Activated B cell treated with CpG ODN at 0.5 μM for 24 hours (primary cell): ENCODE measurements around the gene KRTAP5-2. TPM values are rescaled to one million over a fixed set of nuclear protein-coding genes. Genes with fewer than 3 reads are reported as not detected.
"Not testable (repeated sequence)": the region's sequence is repeated elsewhere in the genome, so short reads cannot be mapped to it uniquely, and the experiment has no call there.

ENCODE experiments used
- ATAC-seq: fragments of 200-7000 bp; cut with Tn5 transposase; one replicate; pipeline ENCODE4 v1.10.0; 2021; ENCODE audit warnings: low read depth, mild to moderate bottlenecking, moderate library complexity
- CTCF ChIA-PET: fragments of 350-600 bp; sonication (Branson Sonifier 250); formaldehyde crosslinking; loops from one replicate; lab custom pipeline; 2021; ENCODE audit warnings: antibody characterized with exemption; lab: Charles Lee
- POLR2A ChIA-PET: fragments of 350-600 bp; sonication (Branson Sonifier 250); formaldehyde crosslinking; loops from one replicate; lab custom pipeline; 2021; ENCODE audit warnings: antibody characterized with exemption; lab: Charles Lee
- DNase-seq: peaks from one replicate; pipeline ENCODE4 v3.0.0; 2022
- H3K27ac Mint-ChIP-seq: one replicate; pipeline ENCODE4 v1.8.0; 2020; ENCODE audit warnings: mixed read lengths
- H3K27me3 Mint-ChIP-seq: one replicate; pipeline ENCODE4 v1.8.0; 2021; ENCODE audit warnings: mixed read lengths
- H3K36me3 Mint-ChIP-seq: one replicate; pipeline ENCODE4 v1.8.0; 2021; ENCODE audit warnings: low read depth, mixed read lengths
- H3K4me1 Mint-ChIP-seq: one replicate; pipeline ENCODE4 v1.8.0; 2021; ENCODE audit warnings: mixed read lengths
- H3K4me3 Mint-ChIP-seq: one replicate; pipeline ENCODE4 v1.8.0; 2020; ENCODE audit warnings: mild to moderate bottlenecking, mixed read lengths
- H3K9me3 Mint-ChIP-seq: one replicate; pipeline ENCODE4 v1.8.0; 2020; ENCODE audit warnings: mixed read lengths
- CTCF ChIP-seq: fragments of 200-600 bp; IDR thresholded peaks from one replicate; pipeline ENCODE4 v1.8.0; 2022; ENCODE audit warnings: antibody characterized with exemption, mild to moderate bottlenecking
- intact Hi-C: fragments of 100-400 bp; cut with micrococcal nuclease; formaldehyde crosslinking; loops from one replicate; pipeline ENCODE4 v1.15.1; 2024
- total RNA-seq: library from RNA; stranded (reverse); gene quantifications from 2 replicates; pipeline ENCODE4 v1.2.3, GENCODE V29; 2022

KRTAP5-2 gene
- total RNA-seq, 1 donor from 2014 or later = not detected

- CTCF ChIA-PET = no interaction called here
- ATAC-seq = no peak
Observed at GRCh38 chr11:1604711-1605110, 6.6 kb upstream of the KRTAP5-2 start.

GRCh38 chr11:1604181-1604580 lies 6.1 kb upstream of the KRTAP5-2 start:
- no peak overlapping the region for H3K4me3 Mint-ChIP-seq

More at GRCh38 chr11:1604711-1605110, 6.6 kb upstream of the KRTAP5-2 start:
- peaks cover 15% of the 10 kb centered on the region for H3K27me3 Mint-ChIP-seq
- intact Hi-C loops = no loop called here
- no peaks in the 10 kb centered on the region for H3K9me3 Mint-ChIP-seq
- no peak for TF ChIP-seq CTCF
- DNase-seq = no peak
- H3K4me1 Mint-ChIP-seq = peaks cover 21% of the 10 kb centered on the region
- no peak overlapping the region for H3K27ac Mint-ChIP-seq
- POLR2A ChIA-PET = interaction anchor here (1.2 kb wide), 1 partner anchor 251 kb away, joined by 3 read pairs; no protein-coding TSS in a partner anchor
- no peak overlapping the region for H3K4me3 Mint-ChIP-seq
- H3K36me3 Mint-ChIP-seq = no peaks in the 10 kb centered on the region

GRCh38 chr11:1603629-1604028 lies 5.5 kb upstream of the KRTAP5-2 start:
- Mint-ChIP-seq H3K36me3 (no peaks in the 10 kb centered on the region), H3K27ac (no peak overlapping the region)
- no peak for ATAC-seq

More at GRCh38 chr11:1604181-1604580, 6.1 kb upstream of the KRTAP5-2 start:
- H3K9me3 Mint-ChIP-seq = no peaks in the 10 kb centered on the region
- no peak overlapping the region for H3K27ac Mint-ChIP-seq
- POLR2A ChIA-PET = no interaction called here
- peaks cover 15% of the 10 kb centered on the region for H3K27me3 Mint-ChIP-seq
- peaks cover 21% of the 10 kb centered on the region for H3K4me1 Mint-ChIP-seq
- ATAC-seq (no peak), DNase-seq (no peak)
- CTCF ChIA-PET = no interaction called here
- no peak for TF ChIP-seq CTCF
- intact Hi-C loops = no loop called here
- H3K36me3 Mint-ChIP-seq = no peaks in the 10 kb centered on the region

GRCh38 chr11:1601663-1602062 lies 3.6 kb upstream of the KRTAP5-2 start:
- peaks cover 19% of the 10 kb centered on the region for H3K4me1 Mint-ChIP-seq
- DNase-seq, H3K4me3 Mint-ChIP-seq, H3K9me3 Mint-ChIP-seq, H3K36me3 Mint-ChIP-seq, POLR2A ChIA-PET, intact Hi-C loops, H3K27ac Mint-ChIP-seq: not testable (repeated sequence)
- CTCF ChIA-PET = interaction anchor here (0.7 kb wide), 1 partner anchor 26 kb away, joined by 3 read pairs; no protein-coding TSS in a partner anchor
- ATAC-seq = peak; percentile 54
- H3K27me3 Mint-ChIP-seq = peaks cover 21% of the 10 kb centered on the region

More at GRCh38 chr11:1603629-1604028, 5.5 kb upstream of the KRTAP5-2 start:
- no peak for DNase-seq
- ChIA-PET CTCF (no interaction called here), POLR2A (no interaction called here)
- Mint-ChIP-seq H3K27me3 (peaks cover 15% of the 10 kb centered on the region), H3K4me3 (no peak overlapping the region), H3K9me3 (no peaks in the 10 kb centered on the region), H3K4me1 (peaks cover 21% of the 10 kb centered on the region)
- no peak for TF ChIP-seq CTCF
- intact Hi-C loops = no loop called here

- TF ChIP-seq CTCF = no peak
- H3K27me3 Mint-ChIP-seq = peaks cover 28% of the 10 kb centered on the region
- CTCF ChIA-PET = interaction anchor here (0.7 kb wide), 1 partner anchor 27 kb away, joined by 3 read pairs; no protein-coding TSS in a partner anchor
Observed at GRCh38 chr11:1600626-1601025, 2.5 kb upstream of the KRTAP5-2 start.

More at GRCh38 chr11:1600626-1601025, 2.5 kb upstream of the KRTAP5-2 start:
- Mint-ChIP-seq H3K27ac (no peak overlapping the region), H3K4me3 (no peak overlapping the region), H3K9me3 (no peaks in the 10 kb centered on the region), H3K36me3 (no peaks in the 10 kb centered on the region), H3K4me1 (peaks cover 12% of the 10 kb centered on the region)
- intact Hi-C loops = no loop called here
- no peak for DNase-seq
- POLR2A ChIA-PET = interaction anchor here (0.5 kb wide), 1 partner anchor 21 kb away, joined by 7 read pairs; no protein-coding TSS in a partner anchor
- ATAC-seq = no peak
